ENCODE results near the gene VPS9D1.
"Not testable (repeated sequence)": the region's sequence is repeated elsewhere in the genome, so short reads cannot be mapped to it uniquely, and the experiment has no call there.

Gene VPS9D1

DNA sequence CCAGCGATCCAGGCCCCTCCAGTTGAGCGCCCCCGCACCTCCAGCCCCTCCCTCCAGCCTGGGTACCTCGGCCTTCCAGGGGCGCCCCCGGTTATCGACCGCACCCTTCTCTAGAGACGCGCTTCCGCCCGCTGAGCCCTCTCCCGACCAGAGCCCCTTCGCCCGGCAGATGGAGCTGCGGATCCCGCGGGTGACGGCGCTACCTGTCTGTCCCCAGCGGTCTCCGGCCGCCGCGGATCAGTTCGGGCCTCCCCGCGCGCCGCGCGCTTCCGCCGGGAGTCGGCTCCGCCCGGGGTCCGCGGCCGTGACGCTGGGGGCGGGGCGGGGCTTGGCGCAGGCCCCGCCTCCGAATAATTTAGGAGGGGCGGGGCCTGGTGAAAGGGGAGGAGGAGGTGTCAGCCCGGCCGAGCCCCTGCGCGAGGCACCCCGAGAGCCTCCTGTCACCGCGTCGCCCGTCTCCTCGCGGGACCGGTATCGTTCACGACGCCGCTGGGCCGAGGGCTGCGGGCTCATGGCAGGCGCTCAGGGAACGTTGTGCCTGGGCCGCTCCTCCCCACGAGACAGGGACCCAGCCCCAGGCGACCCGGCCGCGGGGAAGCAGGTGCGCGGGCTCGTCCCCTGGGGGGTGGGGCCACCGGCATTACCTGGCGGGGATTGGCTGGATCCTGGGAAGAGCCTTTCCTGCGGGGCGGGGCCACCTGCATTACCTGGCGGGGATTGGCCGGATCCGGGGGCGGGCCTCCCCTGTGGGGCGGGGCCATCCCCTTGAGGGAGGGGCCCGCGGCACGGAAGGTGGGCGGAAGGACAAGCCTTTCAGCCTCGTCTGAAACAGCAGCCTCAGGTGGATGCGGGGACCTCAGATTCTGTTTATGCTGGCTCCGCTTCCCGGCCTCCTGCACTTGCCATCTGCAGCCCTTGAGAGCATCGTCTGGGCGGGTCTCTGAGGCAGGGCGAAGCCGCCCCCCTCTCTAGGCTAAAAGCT is 19.0 kb downstream of the VPS9D1 start, which contains the start of gene SPATA2L:
Gene SPATA2L (minus strand): TSS at position 281 of the 982 bp plus-strand sequence. CDS start 473 bp downstream, outside the sequence.
- peak; percentile 89 for DNase-seq (ENCODE audit: low spot score)
- peak within 1 kb of the TSS; percentile 82 for H3K4me3 ChIP-seq
- H3K27ac ChIP-seq: peak within 1 kb of the TSS; percentile 76 to 90
- TF ChIP-seq CTCF (IDR thresholded peaks at IDR 0.05): no peak

DNA sequence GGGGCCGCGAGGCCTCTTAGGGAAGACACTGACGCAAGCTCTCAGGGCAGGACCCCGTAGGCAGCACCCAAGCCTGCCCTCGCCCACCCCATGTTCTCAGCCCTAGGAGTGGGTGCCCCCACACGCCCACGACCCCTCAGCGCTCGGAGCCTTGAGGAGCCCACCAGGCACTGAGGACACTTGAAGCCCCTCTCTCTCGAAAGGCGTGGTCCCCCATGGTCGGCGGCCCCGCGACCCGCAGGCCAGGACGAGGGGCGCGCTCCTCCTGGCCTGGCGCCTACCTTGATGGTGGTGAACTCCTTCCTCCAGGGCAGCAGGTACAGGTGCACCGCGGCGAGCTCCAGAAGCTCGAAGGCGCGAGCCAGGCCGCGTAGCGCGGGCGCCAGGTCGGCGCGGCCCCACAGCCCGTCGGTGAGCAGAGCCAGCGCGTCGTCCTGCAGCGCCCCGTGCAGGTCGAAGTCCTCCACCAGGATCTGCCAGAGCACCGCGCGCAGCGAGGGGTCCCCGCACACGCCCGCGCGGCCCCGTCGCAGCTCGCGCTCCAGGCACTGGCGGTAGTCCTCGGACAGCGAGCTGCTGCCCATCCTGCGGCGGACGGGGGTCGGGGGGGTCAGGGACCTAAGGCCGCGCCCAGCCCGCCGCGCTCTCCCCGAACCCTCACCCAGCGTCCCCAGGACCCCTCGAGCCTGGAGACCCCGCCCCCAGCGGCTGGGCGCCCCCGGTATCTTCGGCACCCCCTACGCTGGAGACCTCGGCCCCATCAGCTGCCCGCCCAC is 19.9 kb downstream of the VPS9D1 start:
- Histone ChIP-seq H3K27ac (peak overlapping the region; percentile 76 to 90), H3K4me3 (peak overlapping the region; percentile 82)
- no peak for DNase-seq (ENCODE audit: low spot score)
- TF ChIP-seq CTCF (IDR thresholded peaks at IDR 0.05): no peak

DNA sequence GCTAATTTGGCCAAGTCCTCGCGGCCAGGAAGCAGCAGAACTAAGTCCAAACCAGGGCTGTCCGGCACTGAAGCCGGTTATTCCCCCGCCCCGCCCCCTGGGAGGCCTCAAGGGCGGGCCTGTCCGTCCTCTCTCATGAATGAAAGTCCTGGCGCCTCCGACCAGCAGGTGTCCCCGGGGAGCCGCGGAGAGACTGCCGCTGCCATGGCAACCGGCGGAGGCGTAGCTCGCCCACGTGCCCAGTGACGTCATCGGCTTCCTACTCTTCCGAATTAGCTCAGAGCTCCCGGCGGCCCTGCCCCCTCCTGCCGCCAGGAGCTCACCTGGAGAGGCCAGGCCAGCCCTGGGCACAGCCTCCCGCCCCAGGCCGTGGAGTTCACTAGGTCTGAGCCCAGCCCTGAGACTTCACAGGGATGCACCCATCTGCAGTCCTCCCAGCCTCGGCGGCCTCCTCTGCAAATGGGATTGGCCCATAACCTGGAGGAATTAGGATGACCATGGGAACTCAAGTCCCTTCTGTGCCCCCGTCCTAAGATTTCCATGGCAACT is 20.5 kb downstream of the VPS9D1 start:
- DNase-seq (ENCODE audit: low spot score): peak; percentile 98
- Histone ChIP-seq H3K27ac (peak overlapping the region; percentile 76 to 90), H3K4me3 (peak overlapping the region; percentile 82)
- TF ChIP-seq CTCF (IDR thresholded peaks at IDR 0.05): no peak

DNA sequence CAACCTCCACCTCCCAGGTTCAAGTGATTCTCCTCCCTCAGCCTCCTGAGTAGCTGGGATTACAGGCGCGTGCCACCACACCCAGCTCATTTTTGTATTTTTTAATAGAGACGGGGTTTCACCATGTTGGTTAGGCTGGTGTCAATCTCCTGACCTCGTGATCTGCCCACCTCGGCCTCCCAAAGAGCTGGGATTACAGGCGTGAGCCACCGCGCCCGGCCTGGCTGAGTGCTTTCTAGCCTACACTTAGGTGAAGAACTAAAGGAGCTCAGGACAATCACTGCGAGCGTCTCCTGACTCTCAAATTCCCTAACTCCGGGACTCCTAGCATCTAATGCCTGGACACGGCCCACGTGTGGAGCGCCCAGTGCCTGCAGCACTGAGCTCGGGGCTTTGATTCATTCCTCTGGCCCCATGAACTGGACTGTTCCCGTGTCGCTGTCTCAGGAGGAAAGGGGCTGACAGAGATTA is 21.0 kb downstream of the VPS9D1 start:
- not testable (repeated sequence) for DNase-seq (ENCODE audit: low spot score)
- Histone ChIP-seq H3K4me3 (peak overlapping the region; percentile 82), H3K27ac (peak overlapping the region; percentile 76 to 90)

DNA sequence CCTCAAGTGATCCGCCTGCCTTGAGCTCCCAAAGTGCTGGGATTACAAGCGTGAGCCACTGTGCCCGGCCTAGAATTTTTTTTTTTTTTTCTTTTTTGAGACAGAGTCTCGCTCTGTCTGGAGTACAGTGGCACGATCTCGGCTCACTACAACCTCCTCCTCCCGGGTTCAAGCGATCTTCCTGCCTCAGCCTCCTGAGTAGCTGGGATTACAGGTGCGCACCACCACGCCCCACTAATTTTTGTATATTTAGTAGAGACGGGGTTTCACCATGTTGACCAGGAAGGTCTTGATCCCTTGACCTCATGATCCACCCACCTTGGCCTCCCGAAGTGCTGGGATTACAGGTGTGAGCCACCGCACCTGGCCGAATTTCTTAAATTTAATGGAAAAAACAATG is 22.0 kb downstream of the VPS9D1 start:
- not testable (repeated sequence) for DNase-seq (ENCODE audit: low spot score); H3K27ac ChIP-seq; H3K4me3 ChIP-seq

DNA sequence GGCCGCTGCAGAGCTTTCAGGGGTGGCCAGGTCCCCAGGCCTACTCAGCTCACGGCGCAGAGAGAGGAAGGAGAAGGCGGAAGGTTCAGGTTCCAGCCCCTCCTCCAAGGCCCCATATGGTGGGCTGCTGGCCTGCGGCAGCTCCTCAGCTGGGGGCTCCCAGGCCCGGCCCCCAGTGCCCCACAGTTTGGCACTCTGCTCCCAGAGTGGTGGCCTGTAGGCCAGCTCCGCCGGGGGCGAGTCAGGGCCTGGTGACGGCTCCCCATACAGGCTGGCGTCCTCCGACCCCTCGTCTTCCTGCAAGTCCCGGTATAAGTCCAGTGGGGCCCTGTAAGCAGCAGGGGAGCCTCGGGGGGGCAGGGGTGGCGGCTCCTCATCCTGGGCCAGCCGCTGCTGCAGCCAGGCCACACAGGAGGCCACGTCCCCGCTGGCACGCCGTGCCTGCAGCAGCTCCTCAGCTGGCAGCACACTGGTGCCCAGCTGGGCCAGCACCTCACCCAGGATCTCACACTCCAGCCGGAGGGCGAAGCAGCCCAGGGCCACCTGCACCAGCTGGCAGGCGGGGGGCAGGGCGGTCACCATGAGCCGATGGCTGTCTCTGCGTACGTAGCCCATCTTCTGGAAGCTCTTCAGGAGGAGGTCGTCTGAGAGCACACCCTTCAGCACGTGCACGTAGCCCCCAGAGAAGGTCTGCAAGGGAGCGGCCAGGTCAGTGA is 22.9 kb downstream of the VPS9D1 start:
- TF ChIP-seq CTCF (IDR thresholded peaks at IDR 0.05): no peak
- Histone ChIP-seq H3K27ac (no peak overlapping the region), H3K4me3 (no peak overlapping the region)
- DNase-seq (ENCODE audit: low spot score): no peak

- TF ChIP-seq CTCF (IDR thresholded peaks at IDR 0.05): no peak
- Histone ChIP-seq H3K4me3 (no peak overlapping the region), H3K27ac (no peak overlapping the region)
- DNase-seq (ENCODE audit: low spot score): no peak
Measured at GRCh38 chr16:89697161-89697615, 23.5 kb downstream of the VPS9D1 start.
